Stimulated activated CD4-positive, alpha-beta T cell treated with anti-CD3 and anti-CD28 coated beads, Interleukin-15, amount 100 ng/mL, for 24 hours (primary cell): ENCODE data around the gene DNTTIP2.
"Not testable (repeated sequence)": the region's sequence is repeated elsewhere in the genome, so short reads cannot be mapped to it uniquely, and the experiment has no call there.

Experiments used
- DNase-seq: peaks from one replicate; pipeline ENCODE4 v3.0.0-alpha.2; 2020

Gene DNTTIP2

GRCh38 chr1:93878889-93879586 lies at the start of gene DNTTIP2:
TSS of gene DNTTIP2 (minus strand) at chr1:93879206. CDS start at chr1:93879148, 58 bp downstream.
- peak; percentile 94 for DNase-seq

- DNase-seq, result no peak
Measured at GRCh38 chr1:93925206-93925605, 46.2 kb upstream of the DNTTIP2 start.

- DNase-seq, result no peak
Measured at GRCh38 chr1:93919780-93920179, 40.8 kb upstream of the DNTTIP2 start.

- DNase-seq, result no peak
Measured at GRCh38 chr1:93917302-93917701, 38.3 kb upstream of the DNTTIP2 start.

- DNase-seq, result not testable (repeated sequence)
Measured at GRCh38 chr1:93910880-93911279, 31.9 kb upstream of the DNTTIP2 start.

GRCh38 chr1:93910305-93910704 lies 31.3 kb upstream of the DNTTIP2 start:
- DNase-seq, result no peak

- peak; percentile 94 for DNase-seq
Measured at GRCh38 chr1:93909146-93910050, 30.4 kb upstream of the DNTTIP2 start, which contains the start of gene GCLM. TSS of gene GCLM (minus strand) at chr1:93909430. CDS start at chr1:93909163, 267 bp downstream.

- DNase-seq, result peak; percentile 53
Measured at GRCh38 chr1:93908394-93909145, 29.6 kb upstream of the DNTTIP2 start.

GRCh38 chr1:93907718-93908117 lies 28.7 kb upstream of the DNTTIP2 start:
- no peak for DNase-seq

- DNase-seq, result no peak
Measured at GRCh38 chr1:93906480-93906879, 27.5 kb upstream of the DNTTIP2 start.

- no peak for DNase-seq
Measured at GRCh38 chr1:93905734-93906133, 26.7 kb upstream of the DNTTIP2 start.

GRCh38 chr1:93905051-93905450 lies 26.0 kb upstream of the DNTTIP2 start:
- no peak for DNase-seq

GRCh38 chr1:93904228-93904627 lies 25.2 kb upstream of the DNTTIP2 start:
- DNase-seq, result no peak

- no peak for DNase-seq
Measured at GRCh38 chr1:93900723-93901504, 21.9 kb upstream of the DNTTIP2 start.

GRCh38 chr1:93899543-93900207 lies 20.7 kb upstream of the DNTTIP2 start:
- no peak for DNase-seq

- DNase-seq, result no peak
Measured at GRCh38 chr1:93888900-93889299, 9.9 kb upstream of the DNTTIP2 start.

GRCh38 chr1:93882269-93882668 lies 3.3 kb upstream of the DNTTIP2 start:
- DNase-seq, result no peak

- no peak for DNase-seq
Measured at GRCh38 chr1:93880731-93881130, 1.7 kb upstream of the DNTTIP2 start.

- DNase-seq, result peak; percentile 76
Measured at GRCh38 chr1:93878501-93878888, 511 bp downstream of the DNTTIP2 start.

- DNase-seq, result no peak
Measured at GRCh38 chr1:93877529-93877928, 1.5 kb downstream of the DNTTIP2 start.

GRCh38 chr1:93876244-93876643 lies 2.8 kb downstream of the DNTTIP2 start:
- no peak for DNase-seq
